BLaER1 (cell line): ENCODE data around the gene TEX261.
"Not testable (repeated sequence)": the region's sequence is repeated elsewhere in the genome, so short reads cannot be mapped to it uniquely, and the experiment has no call there.

Experiments used
- H3K27ac ChIP-seq: shearing (Covaris generic); formaldehyde crosslinking; 2 replicates; pipeline ENCODE4 v1.8.1; 2022
- H3K27me3 ChIP-seq: shearing (Covaris generic); formaldehyde crosslinking; 2 replicates; pipeline ENCODE4 v1.8.1; 2022
- H3K36me3 ChIP-seq: shearing (Covaris generic); formaldehyde crosslinking; 2 replicates; pipeline ENCODE4 v1.8.1; 2022
- H3K4me1 ChIP-seq: shearing (Covaris generic); formaldehyde crosslinking; 2 replicates; pipeline ENCODE4 v1.8.1; 2022
- H3K4me2 ChIP-seq: shearing (Covaris generic); formaldehyde crosslinking; 2 replicates; pipeline ENCODE4 v1.8.1; 2022
- H3K4me3 ChIP-seq: shearing (Covaris generic); formaldehyde crosslinking; 2 replicates; pipeline ENCODE4 v1.8.1; 2022
- H3K9ac ChIP-seq: shearing (Covaris generic); formaldehyde crosslinking; 2 replicates; pipeline ENCODE4 v1.8.1; 2022
- H3K9me3 ChIP-seq: shearing (Covaris generic); formaldehyde crosslinking; 2 replicates; pipeline ENCODE4 v1.8.1; 2022
- H4K20me1 ChIP-seq: shearing (Covaris generic); formaldehyde crosslinking; 2 replicates; pipeline ENCODE4 v1.8.1; 2022
- Cebpa-rat ChIP-seq: shearing (Covaris generic); IDR thresholded peaks from 2 replicates; pipeline ENCODE4 v1.8.1; 2022

Gene TEX261

GRCh38 chr2:71000780-71001591, 6.3 kb upstream of the TEX261 start:
- Histone ChIP-seq H4K20me1 (no peaks in the 10 kb centered on the region), H3K4me1 (peaks cover 17% of the 10 kb centered on the region), H3K4me2 (peak overlapping the region; percentile 75), H3K9ac (no peak overlapping the region), H3K27me3 (no peaks in the 10 kb centered on the region), H3K36me3 (no peaks in the 10 kb centered on the region), H3K27ac (0 out of 2 replicates have a peak overlapping the region, but pooled peaks have one; percentile 6), H3K9me3 (no peaks in the 10 kb centered on the region), H3K4me3 (peak overlapping the region; percentile 28; the same call in 1 of the 2 replicates)
- TF ChIP-seq Cebpa-rat = no peak

- H3K27me3 ChIP-seq, H3K9me3 ChIP-seq, H3K9ac ChIP-seq, H3K4me2 ChIP-seq, H3K27ac ChIP-seq, H3K4me3 ChIP-seq, H4K20me1 ChIP-seq, H3K36me3 ChIP-seq: not testable (repeated sequence)
- H3K4me1 ChIP-seq = peaks cover 19% of the 10 kb centered on the region
Measured at GRCh38 chr2:70999931-71000330, 5.3 kb upstream of the TEX261 start.

GRCh38 chr2:70999362-70999761, 4.7 kb upstream of the TEX261 start:
- Histone ChIP-seq H3K36me3 (no peaks in the 10 kb centered on the region), H3K4me3 (no peak overlapping the region), H3K27ac (no peak overlapping the region), H3K9me3 (no peaks in the 10 kb centered on the region), H3K9ac (no peak overlapping the region), H3K4me1 (peaks cover 19% of the 10 kb centered on the region), H4K20me1 (peaks cover 1% of the 10 kb centered on the region), H3K4me2 (no peak overlapping the region), H3K27me3 (no peaks in the 10 kb centered on the region)
- TF ChIP-seq Cebpa-rat = no peak

GRCh38 chr2:70998885-70999284, 4.2 kb upstream of the TEX261 start:
- H4K20me1 ChIP-seq, H3K36me3 ChIP-seq, H3K9ac ChIP-seq, H3K4me2 ChIP-seq, H3K4me3 ChIP-seq, H3K9me3 ChIP-seq, H3K27me3 ChIP-seq, H3K27ac ChIP-seq: not testable (repeated sequence)
- peaks cover 21% of the 10 kb centered on the region for H3K4me1 ChIP-seq

- no peak for TF ChIP-seq Cebpa-rat
- Histone ChIP-seq H3K4me2 (peak overlapping the region; percentile 85), H3K9ac (peak overlapping the region; percentile 95), H3K27me3 (no peaks in the 10 kb centered on the region), H4K20me1 (peaks cover 41% of the 10 kb centered on the region), H3K4me1 (peaks cover 19% of the 10 kb centered on the region), H3K27ac (no peak overlapping the region), H3K4me3 (peak overlapping the region; percentile 100), H3K36me3 (peaks cover 28% of the 10 kb centered on the region), H3K9me3 (no peaks in the 10 kb centered on the region)
Measured at GRCh38 chr2:70995426-70995729, 705 bp upstream of the TEX261 start.

GRCh38 chr2:70994009-70994698, 519 bp downstream of the TEX261 start:
- Histone ChIP-seq H3K9ac (peak overlapping the region; percentile 95), H3K27me3 (no peaks in the 10 kb centered on the region), H3K9me3 (no peaks in the 10 kb centered on the region), H3K4me1 (peaks cover 19% of the 10 kb centered on the region), H4K20me1 (peaks cover 53% of the 10 kb centered on the region), H3K27ac (peak overlapping the region; percentile 85), H3K4me2 (peak overlapping the region; percentile 99), H3K4me3 (peak overlapping the region; percentile 100), H3K36me3 (peaks cover 40% of the 10 kb centered on the region)
- no peak for TF ChIP-seq Cebpa-rat

- no peak overlapping the region; the same call in 1 of the 2 replicates for H3K27ac ChIP-seq
Measured at GRCh38 chr2:70992945-70993853, 1.5 kb downstream of the TEX261 start.

GRCh38 chr2:70991742-70992141, 2.9 kb downstream of the TEX261 start:
- Histone ChIP-seq H3K36me3 (peaks cover 64% of the 10 kb centered on the region), H3K27ac (no peak overlapping the region), H3K4me3 (no peak overlapping the region), H3K27me3 (no peaks in the 10 kb centered on the region), H3K4me1 (peaks cover 19% of the 10 kb centered on the region), H3K9ac (no peak overlapping the region), H3K9me3 (no peaks in the 10 kb centered on the region), H3K4me2 (no peak overlapping the region), H4K20me1 (peaks cover 77% of the 10 kb centered on the region)
- TF ChIP-seq Cebpa-rat = no peak

More at GRCh38 chr2:70992945-70993853, 1.5 kb downstream of the TEX261 start:
- no peaks in the 10 kb centered on the region for H3K27me3 ChIP-seq
- H3K4me1 ChIP-seq = peaks cover 19% of the 10 kb centered on the region
- peaks cover 62% of the 10 kb centered on the region for H4K20me1 ChIP-seq
- no peak for TF ChIP-seq Cebpa-rat
- no peaks in the 10 kb centered on the region for H3K9me3 ChIP-seq
- peak overlapping the region; percentile 100 for H3K4me3 ChIP-seq
- peak overlapping the region; percentile 95 for H3K9ac ChIP-seq
- peaks cover 50% of the 10 kb centered on the region for H3K36me3 ChIP-seq
- H3K4me2 ChIP-seq = peak overlapping the region; percentile 99

GRCh38 chr2:70991142-70991541, 3.5 kb downstream of the TEX261 start:
- Histone ChIP-seq H3K9ac (no peak overlapping the region), H3K36me3 (peaks cover 70% of the 10 kb centered on the region), H3K9me3 (no peaks in the 10 kb centered on the region), H3K4me3 (no peak overlapping the region), H4K20me1 (peaks cover 83% of the 10 kb centered on the region), H3K4me1 (peaks cover 23% of the 10 kb centered on the region), H3K27ac (no peak overlapping the region), H3K4me2 (no peak overlapping the region), H3K27me3 (no peaks in the 10 kb centered on the region)
- no peak for TF ChIP-seq Cebpa-rat
